ENCODE data around the gene PRKAA2. TPM values are rescaled to one million over a fixed set of nuclear protein-coding genes. Genes with fewer than 3 reads are reported as not detected.

The PRKAA2 gene
- total and polyA plus RNA-seq, 2 of the 13 experiments (the other 11 are each of a cell fraction or from before 2014, with no cell fraction given) = 6.0 to 7.5 TPM

DNA sequence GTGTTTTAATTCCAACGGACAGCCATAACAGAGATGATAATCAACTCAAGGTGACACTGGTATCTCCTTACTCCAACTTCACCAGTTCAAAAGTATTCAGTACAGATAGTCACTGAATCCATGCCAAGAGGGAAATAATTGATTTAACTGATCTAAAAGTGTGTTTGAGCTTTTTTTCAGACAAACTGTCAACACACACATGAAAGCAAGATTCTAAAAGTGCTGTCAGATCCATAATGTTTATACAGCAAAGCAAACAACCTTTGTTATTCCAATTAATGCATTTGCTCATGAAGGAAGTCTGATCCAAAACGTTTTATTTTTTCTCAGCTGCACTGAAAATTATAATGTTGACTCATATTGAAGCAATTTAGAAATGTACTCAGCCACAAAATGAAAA is 5.9 kb upstream of the PRKAA2 start (continued):
- TF ChIP-seq, protein P1, sequence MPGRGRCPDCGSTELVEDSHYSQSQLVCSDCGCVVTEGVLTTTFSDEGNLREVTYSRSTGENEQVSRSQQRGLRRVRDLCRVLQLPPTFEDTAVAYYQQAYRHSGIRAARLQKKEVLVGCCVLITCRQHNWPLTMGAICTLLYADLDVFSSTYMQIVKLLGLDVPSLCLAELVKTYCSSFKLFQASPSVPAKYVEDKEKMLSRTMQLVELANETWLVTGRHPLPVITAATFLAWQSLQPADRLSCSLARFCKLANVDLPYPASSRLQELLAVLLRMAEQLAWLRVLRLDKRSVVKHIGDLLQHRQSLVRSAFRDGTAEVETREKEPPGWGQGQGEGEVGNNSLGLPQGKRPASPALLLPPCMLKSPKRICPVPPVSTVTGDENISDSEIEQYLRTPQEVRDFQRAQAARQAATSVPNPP (CRISPR knock-in tag; IDR thresholded peaks at IDR 0.05) = no peak
- TF ChIP-seq, protein P2, sequence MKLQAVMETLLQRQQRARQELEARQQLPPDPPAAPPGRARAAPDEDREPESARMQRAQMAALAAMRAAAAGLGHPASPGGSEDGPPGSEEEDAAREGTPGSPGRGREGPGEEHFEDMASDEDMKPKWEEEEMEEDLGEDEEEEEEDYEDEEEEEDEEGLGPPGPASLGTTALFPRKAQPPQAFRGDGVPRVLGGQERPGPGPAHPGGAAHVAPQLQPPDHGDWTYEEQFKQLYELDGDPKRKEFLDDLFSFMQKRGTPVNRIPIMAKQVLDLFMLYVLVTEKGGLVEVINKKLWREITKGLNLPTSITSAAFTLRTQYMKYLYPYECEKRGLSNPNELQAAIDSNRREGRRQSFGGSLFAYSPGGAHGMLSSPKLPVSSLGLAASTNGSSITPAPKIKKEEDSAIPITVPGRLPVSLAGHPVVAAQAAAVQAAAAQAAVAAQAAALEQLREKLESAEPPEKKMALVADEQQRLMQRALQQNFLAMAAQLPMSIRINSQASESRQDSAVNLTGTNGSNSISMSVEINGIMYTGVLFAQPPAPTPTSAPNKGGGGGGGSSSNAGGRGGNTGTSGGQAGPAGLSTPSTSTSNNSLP (IDR thresholded peaks at IDR 0.05; ENCODE audit: low read depth, low read length) = peak; percentile 94
- TF ChIP-seq GATA4 (IDR thresholded peaks at IDR 0.05; ENCODE audit: borderline replicate concordance, low read depth) (peak; percentile 21; the same call in 1 of the 2 replicates), THAP7 (CRISPR knock-in tag; IDR thresholded peaks at IDR 0.05) (no peak), SMARCE1 (IDR thresholded peaks at IDR 0.05; ENCODE audit: borderline replicate concordance) (no peak), ZNF597 (CRISPR knock-in tag; IDR thresholded peaks at IDR 0.05) (no peak), SKI (IDR thresholded peaks at IDR 0.05; ENCODE audit: partially characterized antibody) (peak; percentile 40), ZNF563 (CRISPR knock-in tag; IDR thresholded peaks at IDR 0.05) (no peak), PCBP2 (optimal IDR thresholded peaks at IDR 0.05; ENCODE audit: low read depth, low read length, poor library complexity, severe bottlenecking) (no peak), HDAC1 (CRISPR knock-in tag; IDR thresholded peaks at IDR 0.05) (no peak), ZSCAN20 (CRISPR knock-in tag; IDR thresholded peaks at IDR 0.05; ENCODE audit: borderline replicate concordance) (no peak), FLYWCH1 (CRISPR knock-in tag; IDR thresholded peaks at IDR 0.05) (no peak), FOXP1 (IDR thresholded peaks at IDR 0.05) (no peak), FOXP1 (CRISPR knock-in tag; IDR thresholded peaks at IDR 0.05) (peak; percentile 75), HNRNPK (IDR thresholded peaks at IDR 0.05; ENCODE audit: low read depth, low read length, poor library complexity, severe bottlenecking) (no peak), RFXANK (CRISPR knock-in tag; IDR thresholded peaks at IDR 0.05) (no peak), ARHGAP35 (CRISPR knock-in tag; IDR thresholded peaks at IDR 0.05; ENCODE audit: borderline replicate concordance) (no peak), FOXO1 (CRISPR knock-in tag; IDR thresholded peaks at IDR 0.05) (peak; percentile 30; the same call in 1 of the 2 replicates), TSC22D2 (CRISPR knock-in tag; IDR thresholded peaks at IDR 0.05; ENCODE audit: borderline replicate concordance) (no peak)
- TF ChIP-seq, protein P3, sequence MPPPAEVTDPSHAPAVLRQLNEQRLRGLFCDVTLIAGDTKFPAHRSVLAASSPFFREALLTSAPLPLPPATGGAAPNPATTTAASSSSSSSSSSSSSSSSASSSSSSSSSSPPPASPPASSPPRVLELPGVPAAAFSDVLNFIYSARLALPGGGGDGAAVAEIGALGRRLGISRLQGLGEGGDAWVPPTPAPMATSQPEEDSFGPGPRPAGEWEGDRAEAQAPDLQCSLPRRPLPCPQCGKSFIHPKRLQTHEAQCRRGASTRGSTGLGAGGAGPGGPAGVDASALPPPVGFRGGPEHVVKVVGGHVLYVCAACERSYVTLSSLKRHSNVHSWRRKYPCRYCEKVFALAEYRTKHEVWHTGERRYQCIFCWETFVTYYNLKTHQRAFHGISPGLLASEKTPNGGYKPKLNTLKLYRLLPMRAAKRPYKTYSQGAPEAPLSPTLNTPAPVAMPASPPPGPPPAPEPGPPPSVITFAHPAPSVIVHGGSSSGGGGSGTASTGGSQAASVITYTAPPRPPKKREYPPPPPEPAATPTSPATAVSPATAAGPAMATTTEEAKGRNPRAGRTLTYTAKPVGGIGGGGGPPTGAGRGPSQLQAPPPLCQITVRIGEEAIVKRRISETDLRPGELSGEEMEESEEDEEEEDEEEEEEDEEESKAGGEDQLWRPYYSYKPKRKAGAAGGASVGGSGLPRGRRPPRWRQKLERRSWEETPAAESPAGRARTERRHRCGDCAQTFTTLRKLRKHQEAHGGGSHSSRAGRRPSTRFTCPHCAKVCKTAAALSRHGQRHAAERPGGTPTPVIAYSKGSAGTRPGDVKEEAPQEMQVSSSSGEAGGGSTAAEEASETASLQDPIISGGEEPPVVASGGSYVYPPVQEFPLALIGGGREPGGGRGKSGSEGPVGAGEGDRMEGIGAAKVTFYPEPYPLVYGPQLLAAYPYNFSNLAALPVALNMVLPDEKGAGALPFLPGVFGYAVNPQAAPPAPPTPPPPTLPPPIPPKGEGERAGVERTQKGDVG (CRISPR knock-in tag; IDR thresholded peaks at IDR 0.05; ENCODE audit: borderline replicate concordance) = no peak
- TF ChIP-seq, protein P4, sequence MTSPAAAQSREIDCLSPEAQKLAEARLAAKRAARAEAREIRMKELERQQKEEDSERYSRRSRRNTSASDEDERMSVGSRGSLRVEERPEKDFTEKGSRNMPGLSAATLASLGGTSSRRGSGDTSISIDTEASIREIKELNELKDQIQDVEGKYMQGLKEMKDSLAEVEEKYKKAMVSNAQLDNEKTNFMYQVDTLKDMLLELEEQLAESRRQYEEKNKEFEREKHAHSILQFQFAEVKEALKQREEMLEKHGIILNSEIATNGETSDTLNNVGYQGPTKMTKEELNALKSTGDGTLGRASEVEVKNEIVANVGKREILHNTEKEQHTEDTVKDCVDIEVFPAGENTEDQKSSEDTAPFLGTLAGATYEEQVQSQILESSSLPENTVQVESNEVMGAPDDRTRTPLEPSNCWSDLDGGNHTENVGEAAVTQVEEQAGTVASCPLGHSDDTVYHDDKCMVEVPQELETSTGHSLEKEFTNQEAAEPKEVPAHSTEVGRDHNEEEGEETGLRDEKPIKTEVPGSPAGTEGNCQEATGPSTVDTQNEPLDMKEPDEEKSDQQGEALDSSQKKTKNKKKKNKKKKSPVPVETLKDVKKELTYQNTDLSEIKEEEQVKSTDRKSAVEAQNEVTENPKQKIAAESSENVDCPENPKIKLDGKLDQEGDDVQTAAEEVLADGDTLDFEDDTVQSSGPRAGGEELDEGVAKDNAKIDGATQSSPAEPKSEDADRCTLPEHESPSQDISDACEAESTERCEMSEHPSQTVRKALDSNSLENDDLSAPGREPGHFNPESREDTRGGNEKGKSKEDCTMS (CRISPR knock-in tag; conservative IDR thresholded peaks at IDR 0.05) = no peak

All from HepG2 (cell line).